GM12872 (cell line): ENCODE results near the gene LZTS3.

ENCODE experiments used
- TF ChIP-seq, protein P1 (sequence below): IDR thresholded peaks from 3 replicates; pipeline ENCODE4 v1.5.1; 2011; ENCODE audit warnings: low read depth, mild to moderate bottlenecking, low read length, moderate library complexity; ENCODE audit not compliant: insufficient read depth

The LZTS3 gene

GRCh38 chr20:3129094-3129493 lies 44.3 kb downstream of the LZTS3 start:
- TF ChIP-seq, protein P1, sequence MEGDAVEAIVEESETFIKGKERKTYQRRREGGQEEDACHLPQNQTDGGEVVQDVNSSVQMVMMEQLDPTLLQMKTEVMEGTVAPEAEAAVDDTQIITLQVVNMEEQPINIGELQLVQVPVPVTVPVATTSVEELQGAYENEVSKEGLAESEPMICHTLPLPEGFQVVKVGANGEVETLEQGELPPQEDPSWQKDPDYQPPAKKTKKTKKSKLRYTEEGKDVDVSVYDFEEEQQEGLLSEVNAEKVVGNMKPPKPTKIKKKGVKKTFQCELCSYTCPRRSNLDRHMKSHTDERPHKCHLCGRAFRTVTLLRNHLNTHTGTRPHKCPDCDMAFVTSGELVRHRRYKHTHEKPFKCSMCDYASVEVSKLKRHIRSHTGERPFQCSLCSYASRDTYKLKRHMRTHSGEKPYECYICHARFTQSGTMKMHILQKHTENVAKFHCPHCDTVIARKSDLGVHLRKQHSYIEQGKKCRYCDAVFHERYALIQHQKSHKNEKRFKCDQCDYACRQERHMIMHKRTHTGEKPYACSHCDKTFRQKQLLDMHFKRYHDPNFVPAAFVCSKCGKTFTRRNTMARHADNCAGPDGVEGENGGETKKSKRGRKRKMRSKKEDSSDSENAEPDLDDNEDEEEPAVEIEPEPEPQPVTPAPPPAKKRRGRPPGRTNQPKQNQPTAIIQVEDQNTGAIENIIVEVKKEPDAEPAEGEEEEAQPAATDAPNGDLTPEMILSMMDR = no peak

GRCh38 chr20:3128275-3128984 lies 44.9 kb downstream of the LZTS3 start:
- TF ChIP-seq, protein P1 = no peak

DNA sequence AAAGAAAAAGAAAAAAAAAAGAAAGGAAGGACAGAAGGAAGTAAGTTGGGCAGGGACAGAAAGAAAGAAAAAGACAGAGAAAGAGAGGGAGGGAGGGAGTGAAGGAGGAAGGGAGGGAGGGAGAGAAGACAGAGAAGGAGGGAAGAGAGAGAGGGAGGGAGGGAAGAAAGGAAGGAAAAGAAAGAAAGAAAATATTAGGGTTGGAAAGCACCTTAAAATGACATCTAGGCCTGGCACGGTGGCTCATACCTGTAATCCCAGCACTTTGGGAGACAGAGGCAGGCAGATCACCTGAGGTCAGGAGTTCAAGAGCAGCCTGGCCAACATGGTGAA lies 46.9 kb downstream of the LZTS3 start:
- TF ChIP-seq, protein P1 = no peak

DNA sequence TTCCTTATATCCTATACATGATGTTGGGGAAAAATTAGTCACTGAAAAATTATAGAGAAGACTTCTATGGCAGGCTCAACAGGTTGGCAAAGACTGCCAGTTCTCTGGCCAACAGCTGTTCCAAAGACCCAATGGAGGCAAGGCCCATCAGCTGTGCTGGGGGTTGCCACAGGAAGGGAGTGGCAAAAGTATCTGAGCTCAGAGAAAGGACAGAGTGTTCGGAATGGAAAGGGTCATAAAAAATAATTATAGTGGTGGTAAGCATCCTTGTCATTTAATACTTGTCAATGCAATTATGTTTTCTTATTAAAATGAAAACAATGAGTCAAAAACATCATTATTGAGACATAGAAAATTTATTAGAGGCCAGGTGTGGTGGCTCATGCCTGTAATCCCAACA lies 49.8 kb downstream of the LZTS3 start:
- TF ChIP-seq, protein P1 = no peak

- TF ChIP-seq, protein P1 = no peak
These were observed 51.3 kb downstream of the LZTS3 start for GRCh38 chr20:3121955-3122610.

- TF ChIP-seq, protein P1 = no peak
These were observed 52.0 kb downstream of the LZTS3 start for GRCh38 chr20:3121271-3121911.

DNA sequence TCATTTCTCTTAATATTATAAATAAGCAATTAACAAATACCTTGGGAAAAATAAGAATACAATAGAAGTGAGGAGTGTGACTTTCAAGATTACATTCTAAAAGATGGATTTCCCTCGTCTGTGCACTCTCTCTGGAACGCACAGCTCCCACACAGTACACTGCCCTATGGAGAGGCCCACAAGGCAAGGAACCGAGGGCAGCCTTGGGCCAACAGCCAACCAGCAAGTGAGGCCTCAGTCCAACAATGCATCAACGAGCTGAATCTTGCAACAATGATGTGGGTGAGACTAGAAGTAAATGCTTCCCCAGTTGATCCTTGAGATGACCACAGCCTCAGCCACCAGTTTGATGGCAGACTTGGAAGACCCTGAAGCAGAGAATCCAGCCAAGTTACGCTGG lies 54.3 kb downstream of the LZTS3 start:
- TF ChIP-seq, protein P1 = no peak
